GM18505 (cell line): Measurements from ENCODE around the gene RAPGEFL1.
"Not testable (repeated sequence)": the region's sequence is repeated elsewhere in the genome, so short reads cannot be mapped to it uniquely, and the experiment has no call there.

ENCODE experiments used
- ATAC-seq: cut with Tn5 transposase; IDR thresholded peaks from one replicate; pipeline ENCODE4 v1.9.1; 2021; ENCODE audit not compliant: unreplicated experiment
- POLR2A ChIP-seq: IDR thresholded peaks from 4 replicates; pipeline ENCODE4 v1.6.1; 2011; ENCODE audit warnings: borderline replicate concordance; ENCODE audit not compliant: insufficient read depth, insufficient read length; ENCODE audit errors: extremely low read depth

Gene RAPGEFL1

GRCh38 chr17:40209404-40210093 is 32.3 kb downstream of the RAPGEFL1 start:
- no peak for ATAC-seq
- TF ChIP-seq POLR2A: no peak

- ATAC-seq: not testable (repeated sequence)
Observed at GRCh38 chr17:40213914-40214313, 36.6 kb downstream of the RAPGEFL1 start.

- no peak for TF ChIP-seq POLR2A
- ATAC-seq: no peak
Observed at GRCh38 chr17:40218006-40218739, 40.9 kb downstream of the RAPGEFL1 start.

GRCh38 chr17:40218740-40219593 is 41.7 kb downstream of the RAPGEFL1 start, which contains the start of gene WIPF2:
Gene WIPF2, plus strand, starts transcription at chr17:40219304. Its CDS starts 37,156 bp downstream, at chr17:40256460.
- ATAC-seq: peak; percentile 93
- peak; percentile 35 for TF ChIP-seq POLR2A

GRCh38 chr17:40219594-40220338 is 42.5 kb downstream of the RAPGEFL1 start:
- ATAC-seq: no peak
- TF ChIP-seq POLR2A: no peak

GRCh38 chr17:40224718-40225550 is 47.7 kb downstream of the RAPGEFL1 start:
- no peak for TF ChIP-seq POLR2A
- ATAC-seq: no peak

- not testable (repeated sequence) for ATAC-seq
Observed at GRCh38 chr17:40229146-40229545, 51.9 kb downstream of the RAPGEFL1 start.

- ATAC-seq: no peak
- TF ChIP-seq POLR2A: no peak
Observed at GRCh38 chr17:40230670-40231069, 53.4 kb downstream of the RAPGEFL1 start.

GRCh38 chr17:40231928-40232327 is 54.7 kb downstream of the RAPGEFL1 start:
- ATAC-seq: not testable (repeated sequence)

GRCh38 chr17:40241252-40241834 is 64.1 kb downstream of the RAPGEFL1 start:
- no peak for ATAC-seq
- no peak for TF ChIP-seq POLR2A

- ATAC-seq: no peak
- no peak for TF ChIP-seq POLR2A
Observed at GRCh38 chr17:40242774-40243173, 65.5 kb downstream of the RAPGEFL1 start.

GRCh38 chr17:40243761-40244160 is 66.5 kb downstream of the RAPGEFL1 start:
- no peak for ATAC-seq
- TF ChIP-seq POLR2A: no peak

GRCh38 chr17:40244255-40244654 is 67.0 kb downstream of the RAPGEFL1 start:
- TF ChIP-seq POLR2A: no peak
- no peak for ATAC-seq
